Cerebellar cortex (tissue), 1 donor: Measurements from ENCODE around the gene ELOB.

Experiments
- DNase-seq: peaks from one replicate; pipeline ENCODE4 v3.0.0-alpha.2; 2015; ENCODE audit warnings: low spot score

ELOB gene

DNA sequence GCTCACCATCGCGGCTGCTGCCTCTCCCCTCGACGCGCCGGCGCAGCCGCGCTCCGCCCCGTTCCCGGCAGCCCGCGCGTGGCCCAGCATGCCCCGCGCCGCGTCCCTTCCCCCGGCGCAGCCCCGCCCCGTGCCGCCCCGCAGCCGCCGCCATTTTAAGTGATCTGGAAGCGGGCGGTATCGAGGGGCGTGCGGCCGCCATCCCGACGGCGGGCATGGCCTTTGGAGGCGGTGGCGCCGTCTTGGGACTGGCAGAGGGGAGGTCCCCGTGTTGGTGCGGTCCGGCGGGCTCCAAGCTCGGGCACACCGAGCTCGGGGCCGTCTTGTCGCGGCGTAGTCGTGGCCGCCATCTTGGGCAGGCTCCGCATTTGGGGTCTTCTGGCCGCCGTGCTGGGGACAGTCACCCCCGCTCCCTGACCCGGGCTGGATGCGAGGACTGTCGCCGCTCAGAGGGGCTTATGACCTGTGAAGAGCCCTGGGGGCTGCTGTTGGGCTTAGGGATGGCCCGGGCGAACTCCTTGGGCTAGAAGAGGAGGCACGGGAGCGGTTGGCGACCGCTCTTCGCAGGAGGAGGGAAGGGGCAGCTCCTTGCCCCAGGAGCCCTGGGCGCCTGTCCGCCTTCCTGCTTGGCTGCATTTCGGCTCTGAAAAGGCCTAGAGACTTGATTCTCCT, at the start of gene ELOB:
TSS of gene ELOB (minus strand) at position 50 of the 672 bp plus-strand sequence. CDS start at position 9, 41 bp downstream.
- peak; percentile 73 for DNase-seq

DNA sequence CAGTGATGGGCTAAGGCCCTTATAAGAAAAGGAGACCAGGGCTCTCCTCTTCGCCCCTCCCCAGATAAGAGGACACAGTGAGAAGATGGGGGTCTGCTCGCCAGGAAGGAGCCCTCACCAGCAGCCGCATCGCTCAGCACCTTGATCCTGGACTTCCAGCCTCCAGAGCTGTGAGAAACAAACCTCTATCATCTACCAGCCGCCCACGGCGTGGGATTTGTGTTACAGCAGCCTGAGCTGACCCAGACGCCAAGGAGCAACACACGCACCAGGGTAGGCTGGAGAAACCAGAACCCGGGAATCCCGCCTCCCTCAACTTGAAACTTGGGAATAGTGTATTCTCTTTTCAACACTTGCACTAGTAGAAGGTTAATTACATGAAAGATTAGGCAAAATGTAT, 48.8 kb upstream of the ELOB start:
- no peak for DNase-seq

DNA sequence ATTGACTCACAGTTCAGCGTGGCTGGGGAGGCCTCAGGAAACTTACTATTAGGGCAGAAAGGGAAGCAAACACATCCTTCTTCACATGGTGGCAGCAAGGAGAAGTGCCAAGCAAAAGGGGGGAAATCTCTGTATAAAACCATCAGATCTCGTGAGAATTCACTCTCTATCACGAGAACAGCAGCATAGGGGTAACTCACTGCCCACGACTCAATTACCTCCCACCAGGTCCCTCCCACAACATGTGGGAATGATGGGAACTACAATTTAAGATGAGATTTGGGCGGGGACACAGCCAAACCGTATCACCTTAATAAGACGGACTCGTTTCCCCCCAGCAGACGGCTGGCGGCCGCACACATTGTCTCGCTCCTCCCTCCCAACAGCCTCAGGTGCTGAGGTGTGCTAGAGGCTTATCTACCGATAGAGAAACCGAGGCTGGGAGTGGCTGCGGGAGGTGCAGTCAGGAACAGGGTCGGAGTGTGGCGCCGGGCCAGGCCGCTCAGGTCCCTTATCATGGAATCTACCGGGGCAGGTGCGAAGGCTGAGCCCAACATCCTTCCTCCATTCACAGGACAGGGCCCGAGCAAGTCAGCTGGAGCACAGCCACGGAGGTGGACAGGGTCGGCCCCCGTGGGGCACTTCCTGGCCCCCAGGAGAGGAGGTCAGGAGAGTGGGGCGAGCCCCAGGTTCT, 48.1 kb upstream of the ELOB start:
- no peak for DNase-seq

DNA sequence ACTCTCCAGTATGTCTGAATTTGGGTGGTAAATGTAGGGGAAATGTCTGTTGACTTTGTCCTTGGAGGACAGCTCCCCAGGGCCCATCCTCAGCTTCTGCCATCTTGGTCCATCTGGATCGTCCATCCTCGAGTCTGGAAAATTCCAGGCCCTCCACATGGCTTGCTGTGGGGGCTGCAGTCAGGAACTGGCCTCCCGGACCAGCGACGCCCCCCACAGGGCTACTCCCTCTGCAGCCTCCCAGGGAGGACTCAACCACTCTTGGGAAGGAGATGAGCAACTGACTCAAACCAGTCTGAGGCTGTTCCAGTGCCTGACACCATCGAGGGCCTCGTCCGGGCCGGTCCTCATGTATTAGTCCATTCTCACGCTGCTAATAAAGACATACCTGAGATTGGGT, 47.5 kb upstream of the ELOB start:
- no peak for DNase-seq

DNA sequence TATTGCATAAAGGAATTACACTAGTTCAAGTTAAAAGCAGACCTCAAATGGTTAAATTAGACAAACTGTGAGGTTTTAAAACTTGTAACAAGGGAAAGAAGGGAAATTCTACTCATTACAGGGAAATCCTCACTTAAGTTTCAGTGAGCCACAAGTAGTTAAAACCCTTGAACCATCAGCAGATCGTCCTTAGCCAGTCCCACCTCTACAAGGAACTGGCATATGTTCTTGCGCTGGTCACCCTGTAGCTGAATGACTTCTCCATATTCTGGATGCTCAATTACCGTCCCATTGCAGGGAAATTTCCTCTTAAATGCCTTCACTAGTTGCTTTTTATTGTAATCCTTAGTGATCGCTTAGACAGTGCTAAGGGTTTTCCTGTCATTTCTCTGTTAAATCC, 45.4 kb upstream of the ELOB start:
- no peak for DNase-seq

DNA sequence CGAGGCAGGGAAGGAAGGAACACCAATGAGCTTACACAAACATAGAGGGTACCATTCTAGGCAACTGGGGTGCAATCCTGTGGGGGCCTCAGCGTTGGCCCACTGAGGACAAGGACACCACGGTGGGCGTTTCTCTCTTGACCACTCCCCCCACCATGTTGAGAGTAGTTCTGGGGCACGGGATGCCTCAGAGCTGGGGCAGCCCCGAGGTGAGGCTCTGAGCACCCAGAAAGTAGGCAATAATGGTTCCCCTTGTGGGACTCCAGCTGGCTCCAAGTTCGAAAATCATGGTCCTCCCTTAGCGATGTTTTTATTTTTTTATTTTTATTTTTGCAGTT, 45.0 kb upstream of the ELOB start:
- DNase-seq, result no peak

DNA sequence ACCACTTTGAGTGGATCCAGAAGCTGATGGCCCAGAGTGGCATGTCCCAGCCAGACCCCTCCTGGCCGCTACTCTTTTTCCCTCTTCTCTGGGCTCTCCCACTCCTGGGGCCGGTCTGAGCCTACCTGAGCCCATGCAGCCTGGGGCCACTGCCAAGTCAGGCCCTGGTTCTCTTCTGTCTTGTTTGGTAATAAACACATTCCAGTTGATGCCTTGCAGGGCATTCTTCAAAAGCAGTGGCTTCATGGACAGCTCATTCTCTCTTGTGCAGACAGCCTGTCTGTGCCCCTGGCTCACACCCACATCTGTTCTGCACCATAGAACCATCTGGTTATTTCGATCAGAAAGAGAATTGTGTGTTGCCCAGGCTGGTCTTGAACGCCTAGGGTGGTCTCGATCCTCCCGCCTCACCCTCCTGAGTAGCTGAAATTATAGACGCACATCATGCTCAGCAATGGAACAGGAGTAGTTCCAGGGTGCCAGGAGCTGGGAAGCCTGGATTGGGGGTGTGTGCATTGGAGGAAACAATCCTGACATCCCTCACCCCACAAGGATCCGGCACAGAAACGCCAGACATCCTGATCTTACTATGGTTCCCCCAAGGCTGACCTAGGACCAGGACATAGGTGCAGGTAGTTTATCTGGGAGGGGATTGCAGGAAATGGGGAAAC, 44.5 kb upstream of the ELOB start:
- no peak for DNase-seq

DNA sequence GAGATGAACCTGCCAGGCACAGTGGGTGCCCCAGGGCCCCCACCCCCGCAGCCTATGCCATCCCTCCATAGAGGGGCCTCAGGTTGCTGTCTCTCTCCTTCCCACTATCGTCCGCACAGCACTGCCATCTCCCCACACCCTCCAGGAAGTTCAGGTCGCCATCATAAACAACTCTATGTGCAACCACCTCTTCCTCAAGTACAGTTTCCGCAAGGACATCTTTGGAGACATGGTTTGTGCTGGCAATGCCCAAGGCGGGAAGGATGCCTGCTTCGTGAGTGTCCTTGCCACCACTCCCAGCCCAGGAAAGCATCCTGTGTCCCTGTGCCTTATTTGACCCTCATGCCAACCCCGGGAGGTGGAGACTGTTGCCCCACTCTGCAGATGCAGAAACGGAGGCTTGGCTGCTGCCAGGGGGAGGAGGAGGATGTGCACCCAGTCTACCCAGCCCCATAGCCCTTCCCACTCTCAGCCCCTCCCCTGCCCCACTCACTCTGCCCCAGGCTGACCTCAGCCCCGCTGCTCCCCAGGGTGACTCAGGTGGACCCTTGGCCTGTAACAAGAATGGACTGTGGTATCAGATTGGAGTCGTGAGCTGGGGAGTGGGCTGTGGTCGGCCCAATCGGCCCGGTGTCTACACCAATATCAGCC, 43.9 kb upstream of the ELOB start:
- DNase-seq, result no peak

DNA sequence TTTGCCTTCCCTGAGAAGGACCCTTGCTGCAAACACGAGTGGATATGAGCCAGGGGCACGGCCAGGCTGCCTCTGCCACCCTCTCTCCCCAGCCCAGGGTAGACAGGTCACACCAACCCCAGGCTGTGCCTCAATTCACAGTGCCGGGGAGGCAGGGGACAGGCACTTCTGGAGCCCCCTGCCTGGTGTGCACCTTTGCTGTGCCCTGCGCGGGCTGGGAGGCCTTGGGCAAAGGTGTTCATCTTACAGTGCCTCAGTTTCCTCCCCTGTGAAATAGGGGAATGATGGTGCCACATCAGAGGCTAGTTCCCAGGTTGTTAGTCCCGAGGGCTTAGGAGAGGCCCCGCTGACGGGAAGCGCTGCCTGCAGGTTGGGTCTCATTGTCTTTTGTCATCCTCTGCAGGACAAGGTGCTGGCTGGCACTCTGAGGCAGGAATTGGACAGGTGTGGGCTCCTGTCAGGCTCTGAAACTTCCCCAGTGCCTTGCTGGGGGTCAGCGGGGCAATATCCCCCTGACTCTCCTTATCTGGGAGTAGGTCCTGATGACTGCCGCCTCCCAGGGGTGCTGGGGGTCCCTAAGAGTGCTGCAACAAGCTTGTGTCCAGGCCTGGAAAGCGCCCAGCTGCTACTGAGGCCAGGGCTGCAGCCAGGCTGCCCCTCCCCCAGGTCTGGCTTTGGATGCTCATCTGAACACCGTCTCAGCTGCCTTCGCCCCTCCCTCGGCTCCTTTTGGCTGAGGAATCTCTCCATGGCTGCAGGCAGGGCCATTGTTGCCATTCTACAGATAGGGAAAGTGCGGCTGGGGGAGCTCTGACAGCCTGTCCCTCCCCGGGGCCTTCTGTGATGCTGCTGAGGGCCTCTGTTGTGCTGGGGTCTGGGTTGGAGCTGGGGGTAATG, 43.1 kb upstream of the ELOB start:
- DNase-seq, result no peak

DNA sequence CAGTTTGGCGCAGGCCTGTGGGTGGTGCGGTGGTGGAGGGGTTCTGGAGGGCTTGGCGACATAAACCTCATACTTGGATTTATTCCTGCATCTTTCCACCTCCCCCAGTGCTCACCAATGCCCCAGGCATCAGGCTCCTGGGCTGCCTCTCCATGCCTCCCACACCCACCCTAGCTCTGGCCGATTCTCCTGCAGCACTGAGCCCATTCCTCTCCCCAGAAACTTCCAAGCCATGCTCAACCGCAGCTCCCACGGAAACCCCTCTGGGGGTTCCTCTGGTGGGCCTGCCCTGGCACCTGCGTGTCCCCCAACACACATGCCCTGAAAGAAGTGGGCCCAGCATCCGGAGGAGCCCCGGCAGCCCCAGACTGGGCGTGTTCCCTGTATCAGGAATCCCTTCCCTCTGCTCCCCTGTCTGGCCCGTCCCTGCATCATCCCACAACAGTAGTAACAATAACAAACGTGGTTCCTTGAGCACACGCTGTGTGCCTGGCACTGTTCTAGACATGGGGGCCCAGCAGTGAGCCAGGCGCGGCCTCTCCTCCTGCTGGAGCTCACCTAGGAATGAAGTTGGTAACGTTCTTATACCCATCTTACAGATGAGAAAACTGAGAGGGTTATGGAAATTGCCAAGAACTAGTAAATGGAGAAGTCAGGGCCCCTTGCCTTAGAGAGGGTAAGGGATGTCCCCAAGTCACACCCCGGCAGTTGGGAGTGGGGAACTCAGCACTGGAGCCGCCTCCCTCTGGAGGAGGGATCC, 42.3 kb upstream of the ELOB start:
- DNase-seq, result no peak

DNA sequence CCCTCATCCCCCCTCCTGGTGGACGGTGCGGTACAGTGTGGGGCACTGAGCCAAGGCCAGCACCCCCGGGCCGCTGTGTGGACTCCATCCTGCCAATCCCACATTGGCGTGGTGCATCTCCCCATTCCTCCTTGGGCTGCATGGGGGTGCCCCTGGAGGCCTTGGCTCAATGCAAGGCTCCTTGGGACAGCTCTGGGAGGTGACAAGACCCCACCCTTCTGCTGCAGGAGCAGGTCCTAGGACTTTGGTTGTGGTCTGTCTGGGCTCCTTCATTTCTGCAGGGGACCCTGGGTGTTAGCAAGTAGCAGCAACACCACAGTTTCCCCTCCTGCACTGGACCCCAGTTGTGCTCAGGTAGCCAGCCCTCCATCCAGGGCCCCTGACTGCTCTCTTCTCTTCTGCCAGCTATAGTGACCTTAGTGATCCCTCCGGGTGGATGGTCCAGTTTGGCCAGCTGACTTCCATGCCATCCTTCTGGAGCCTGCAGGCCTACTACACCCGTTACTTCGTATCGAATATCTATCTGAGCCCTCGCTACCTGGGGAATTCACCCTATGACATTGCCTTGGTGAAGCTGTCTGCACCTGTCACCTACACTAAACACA, 41.3 kb upstream of the ELOB start:
- no peak for DNase-seq

DNA sequence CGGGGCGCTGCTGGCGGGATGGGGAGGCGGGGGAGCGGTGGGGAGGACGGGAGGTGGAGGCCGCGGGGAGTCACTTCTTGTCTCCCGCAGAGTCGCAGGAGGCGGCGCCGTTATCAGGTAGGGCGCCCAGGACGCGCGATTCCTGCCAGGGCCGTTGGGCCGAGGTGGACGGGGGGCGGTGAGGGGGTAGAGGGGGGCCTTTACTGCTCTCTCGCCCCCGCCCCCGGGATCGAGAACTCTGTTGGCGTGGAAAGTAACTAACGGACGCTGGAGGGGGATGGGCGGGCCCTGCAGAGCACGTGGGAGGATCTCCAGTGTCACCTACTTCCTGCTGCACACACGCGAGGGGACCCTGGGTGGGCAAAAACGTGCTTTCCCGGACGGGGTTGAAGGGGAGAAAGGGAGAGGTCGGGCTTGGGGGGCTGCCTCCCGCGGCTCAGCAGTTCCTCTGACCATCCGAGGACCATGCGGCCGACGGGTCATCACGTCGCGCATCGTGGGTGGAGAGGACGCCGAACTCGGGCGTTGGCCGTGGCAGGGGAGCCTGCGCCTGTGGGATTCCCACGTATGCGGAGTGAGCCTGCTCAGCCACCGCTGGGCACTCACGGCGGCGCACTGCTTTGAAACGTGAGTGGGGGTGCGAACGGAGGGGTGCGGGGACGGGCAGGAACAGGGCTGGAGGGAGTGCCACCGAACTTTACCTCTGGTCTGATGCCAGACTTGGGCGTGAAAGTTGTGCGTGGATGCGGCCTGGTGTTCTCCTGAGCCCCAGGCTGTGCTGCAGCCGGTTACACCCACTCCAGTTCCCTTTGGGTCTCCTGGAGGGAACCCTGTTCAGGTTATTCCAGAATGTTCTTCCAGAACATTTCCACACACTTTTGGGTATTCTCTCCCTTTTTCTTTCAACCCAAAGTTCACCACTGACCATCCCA, 40.5 kb upstream of the ELOB start:
- DNase-seq, result no peak

DNA sequence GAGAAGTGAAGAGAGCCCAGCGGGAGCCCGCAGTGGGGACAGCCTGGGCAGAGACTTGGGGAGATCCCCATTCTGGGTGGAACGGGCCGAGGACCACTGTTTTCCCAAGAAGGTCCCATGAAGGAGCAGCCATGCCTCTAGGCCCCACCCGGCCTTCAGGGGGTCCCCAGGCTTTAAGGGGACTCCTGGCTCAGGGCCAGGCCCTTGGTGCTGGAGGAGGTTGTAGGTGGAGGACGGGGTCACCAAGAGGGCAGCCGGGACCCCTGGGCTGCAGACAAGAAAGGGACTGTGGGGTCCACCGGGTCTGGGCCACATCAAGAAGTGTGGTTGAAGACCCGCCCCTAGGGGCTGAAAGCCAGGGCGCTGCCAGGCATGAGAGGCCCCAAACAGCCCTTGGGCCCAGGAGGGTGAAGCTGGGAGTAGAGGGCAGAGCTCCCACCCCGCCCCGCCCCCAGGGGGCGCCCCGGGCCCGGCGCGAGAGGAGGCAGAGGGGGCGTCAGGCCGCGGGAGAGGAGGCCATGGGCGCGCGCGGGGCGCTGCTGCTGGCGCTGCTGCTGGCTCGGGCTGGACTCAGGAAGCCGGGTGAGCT, 39.8 kb upstream of the ELOB start, which contains the start of gene PRSS21:
TSS of gene PRSS21 (plus strand) at position 487 of the 589 bp plus-strand sequence. CDS start at position 519, 32 bp downstream.
- no peak for DNase-seq

DNA sequence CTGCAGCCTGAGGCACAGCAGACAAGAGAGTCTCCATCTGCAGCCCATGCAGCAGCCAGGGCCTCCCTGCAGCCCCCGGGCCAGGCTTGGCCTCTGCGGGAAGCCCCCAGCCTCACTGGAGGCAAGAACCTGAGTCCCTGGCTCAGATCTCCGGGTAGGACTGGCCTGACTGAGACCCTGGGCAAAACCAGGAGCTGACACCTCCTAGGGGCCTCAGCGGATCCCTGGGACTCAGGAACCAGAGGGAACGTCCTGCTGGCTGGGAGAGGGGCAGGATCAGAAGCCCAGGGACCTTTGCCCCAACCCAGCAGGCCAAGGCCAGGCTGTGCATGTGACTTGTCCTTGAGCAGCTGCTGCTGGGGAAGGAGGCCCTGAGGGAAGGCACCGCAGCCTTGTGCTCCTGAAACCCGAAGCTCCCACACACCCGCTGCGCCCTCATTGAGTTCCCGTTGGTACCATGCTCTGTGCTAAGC, 38.3 kb upstream of the ELOB start:
- no peak for DNase-seq

DNA sequence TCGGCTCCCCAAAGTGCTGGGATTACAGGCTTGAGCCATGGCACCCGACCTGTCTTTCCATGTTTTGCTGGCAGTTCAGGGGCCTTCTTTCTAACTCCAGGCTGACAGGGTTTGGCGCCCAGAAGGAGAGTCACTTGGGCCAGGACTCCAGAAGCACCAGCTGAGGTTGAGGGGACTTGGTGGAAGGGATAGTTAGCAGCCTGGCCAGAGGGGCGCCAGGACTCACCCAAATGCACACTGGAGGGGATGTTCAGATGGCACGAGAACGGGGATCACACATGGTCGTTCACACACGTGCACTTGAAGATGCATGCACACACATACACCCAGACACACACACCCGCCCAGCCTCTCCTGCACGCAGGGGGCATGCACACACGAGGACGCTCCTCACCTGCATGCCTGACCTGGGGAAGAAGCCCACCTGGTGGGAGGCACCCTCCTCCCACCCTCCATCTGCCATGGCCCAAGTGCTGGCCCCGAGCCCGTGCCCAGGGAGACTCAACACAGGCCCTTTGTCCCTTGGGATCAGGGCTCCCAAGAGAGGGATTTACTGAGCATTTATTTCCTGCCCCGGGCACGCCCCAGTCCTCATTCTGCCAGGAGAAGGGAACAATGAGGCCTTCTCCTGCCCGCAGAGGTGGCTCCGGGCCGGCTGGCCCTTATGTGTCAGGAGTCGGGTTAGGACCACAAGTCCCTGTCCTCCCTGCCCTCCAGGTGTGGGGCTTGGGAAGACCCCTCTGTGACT, 37.6 kb upstream of the ELOB start:
- no peak for DNase-seq

DNA sequence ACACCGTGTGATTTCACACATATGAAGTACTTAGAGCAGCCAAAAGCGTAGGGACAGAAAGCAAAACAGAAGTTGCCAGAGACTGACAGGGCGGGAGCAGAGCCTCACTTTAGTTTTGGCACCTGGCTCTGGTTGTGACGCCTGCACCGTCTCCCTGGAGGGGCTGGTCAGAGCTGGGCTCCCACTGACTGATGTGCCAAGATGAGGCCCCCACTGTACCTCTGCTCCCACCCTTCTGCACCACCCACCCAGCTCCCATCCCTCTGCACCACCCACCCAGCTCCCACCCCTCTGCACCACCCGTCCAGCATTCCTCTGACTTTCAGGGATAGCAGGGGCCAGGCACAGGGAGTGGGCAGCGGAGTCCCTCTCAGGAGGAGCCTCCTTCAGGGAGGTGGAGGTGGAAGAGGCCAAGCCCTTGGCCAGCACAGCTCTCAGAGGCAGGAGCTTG, 36.7 kb upstream of the ELOB start:
- DNase-seq, result no peak

DNA sequence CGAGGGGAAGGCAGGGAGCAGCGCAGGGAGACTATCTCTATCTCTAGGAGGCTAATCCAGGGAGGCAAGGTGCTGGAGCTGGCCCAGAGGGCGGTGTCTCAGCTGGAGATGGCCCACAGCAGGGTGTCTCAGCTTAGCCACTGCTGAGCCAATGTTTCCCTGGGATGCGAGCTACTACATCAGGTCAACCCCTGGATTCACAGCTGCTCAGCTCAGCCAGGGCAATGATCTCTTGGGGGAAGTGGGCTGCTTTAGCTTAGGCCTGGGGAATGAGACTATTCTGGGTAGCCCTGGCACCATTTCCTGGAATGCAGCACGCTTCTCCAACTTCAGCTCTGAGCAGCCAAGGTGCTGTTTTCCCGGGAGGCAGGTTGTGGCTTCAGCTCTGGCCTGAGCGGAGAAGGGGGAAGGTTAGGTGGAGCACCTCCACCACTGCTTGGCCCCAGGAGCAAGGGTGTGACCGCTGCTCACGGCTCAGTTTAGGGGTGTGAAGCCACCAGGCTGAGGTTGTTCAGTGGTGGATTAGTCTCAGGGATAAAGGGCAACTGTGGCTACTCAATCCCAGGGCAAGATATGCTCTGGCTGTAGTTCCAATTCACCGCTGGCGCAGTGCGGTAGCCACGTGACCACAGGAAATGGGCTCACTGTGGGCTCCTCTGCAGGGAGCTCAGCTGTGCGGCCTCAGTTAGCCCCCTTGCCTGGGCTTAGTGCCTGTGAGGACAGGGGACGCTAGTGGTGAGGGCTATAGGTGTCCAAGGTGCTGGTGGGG, 34.8 kb upstream of the ELOB start:
- no peak for DNase-seq
